Measurements from ENCODE around the gene SLC22A12. TPM values are rescaled to one million over a fixed set of nuclear protein-coding genes. Genes with fewer than 3 reads are reported as not detected.

Gene SLC22A12
- total and polyA plus RNA-seq, 7 donors, result not detected

DNA sequence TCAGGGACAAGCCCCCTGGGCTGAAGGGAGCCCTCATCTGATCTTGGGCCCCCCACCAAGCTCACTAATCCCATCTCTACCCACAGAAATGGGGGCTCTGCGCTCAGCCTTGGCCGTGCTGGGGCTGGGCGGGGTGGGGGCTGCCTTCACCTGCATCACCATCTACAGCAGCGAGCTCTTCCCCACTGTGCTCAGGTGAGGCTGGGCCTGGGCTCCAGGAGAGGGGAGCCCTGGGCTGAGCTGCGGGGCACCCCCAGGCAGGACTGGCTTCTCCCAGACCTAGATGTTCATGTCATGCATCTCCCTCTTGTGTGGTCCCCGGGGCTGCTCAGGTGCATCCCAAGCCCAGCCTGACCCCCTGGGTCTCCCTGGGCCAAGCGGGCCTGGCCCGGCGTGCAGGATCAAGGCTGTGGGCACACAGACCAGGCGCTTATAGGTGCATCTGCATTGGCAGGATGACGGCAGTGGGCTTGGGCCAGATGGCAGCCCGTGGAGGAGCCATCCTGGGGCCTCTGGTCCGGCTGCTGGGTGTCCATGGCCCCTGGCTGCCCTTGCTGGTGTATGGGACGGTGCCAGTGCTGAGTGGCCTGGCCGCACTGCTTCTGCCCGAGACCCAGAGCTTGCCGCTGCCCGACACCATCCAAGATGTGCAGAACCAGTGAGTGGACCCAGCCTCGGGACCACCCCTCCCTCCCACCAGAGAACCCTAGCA is 9.4 kb downstream of the SLC22A12 start:
- Histone ChIP-seq H3K4me1 (no peaks in the 10 kb centered on the region), H3K36me3 (no peaks in the 10 kb centered on the region), H3K4me3 (no peak overlapping the region), H3K27ac (no peak overlapping the region), H3K9me3 (no peaks in the 10 kb centered on the region), H3K27me3 (no peaks in the 10 kb centered on the region)
- no peak for DNase-seq
- WGBS, 2 donors, result 88 to 92% methylated on average over 19 of the region's 19 CpGs
- intact Hi-C loops (cut with DNase I), result no loop called here
- TF ChIP-seq POLR2A (IDR thresholded peaks at IDR 0.05), result no peak
- TF ChIP-seq, protein P1, sequence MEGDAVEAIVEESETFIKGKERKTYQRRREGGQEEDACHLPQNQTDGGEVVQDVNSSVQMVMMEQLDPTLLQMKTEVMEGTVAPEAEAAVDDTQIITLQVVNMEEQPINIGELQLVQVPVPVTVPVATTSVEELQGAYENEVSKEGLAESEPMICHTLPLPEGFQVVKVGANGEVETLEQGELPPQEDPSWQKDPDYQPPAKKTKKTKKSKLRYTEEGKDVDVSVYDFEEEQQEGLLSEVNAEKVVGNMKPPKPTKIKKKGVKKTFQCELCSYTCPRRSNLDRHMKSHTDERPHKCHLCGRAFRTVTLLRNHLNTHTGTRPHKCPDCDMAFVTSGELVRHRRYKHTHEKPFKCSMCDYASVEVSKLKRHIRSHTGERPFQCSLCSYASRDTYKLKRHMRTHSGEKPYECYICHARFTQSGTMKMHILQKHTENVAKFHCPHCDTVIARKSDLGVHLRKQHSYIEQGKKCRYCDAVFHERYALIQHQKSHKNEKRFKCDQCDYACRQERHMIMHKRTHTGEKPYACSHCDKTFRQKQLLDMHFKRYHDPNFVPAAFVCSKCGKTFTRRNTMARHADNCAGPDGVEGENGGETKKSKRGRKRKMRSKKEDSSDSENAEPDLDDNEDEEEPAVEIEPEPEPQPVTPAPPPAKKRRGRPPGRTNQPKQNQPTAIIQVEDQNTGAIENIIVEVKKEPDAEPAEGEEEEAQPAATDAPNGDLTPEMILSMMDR (IDR thresholded peaks at IDR 0.05), result no peak
- no peak for TF ChIP-seq EP300 (IDR thresholded peaks at IDR 0.05)
- TF ChIP-seq POLR2AphosphoS5 (IDR thresholded peaks at IDR 0.05), result no peak

DNA sequence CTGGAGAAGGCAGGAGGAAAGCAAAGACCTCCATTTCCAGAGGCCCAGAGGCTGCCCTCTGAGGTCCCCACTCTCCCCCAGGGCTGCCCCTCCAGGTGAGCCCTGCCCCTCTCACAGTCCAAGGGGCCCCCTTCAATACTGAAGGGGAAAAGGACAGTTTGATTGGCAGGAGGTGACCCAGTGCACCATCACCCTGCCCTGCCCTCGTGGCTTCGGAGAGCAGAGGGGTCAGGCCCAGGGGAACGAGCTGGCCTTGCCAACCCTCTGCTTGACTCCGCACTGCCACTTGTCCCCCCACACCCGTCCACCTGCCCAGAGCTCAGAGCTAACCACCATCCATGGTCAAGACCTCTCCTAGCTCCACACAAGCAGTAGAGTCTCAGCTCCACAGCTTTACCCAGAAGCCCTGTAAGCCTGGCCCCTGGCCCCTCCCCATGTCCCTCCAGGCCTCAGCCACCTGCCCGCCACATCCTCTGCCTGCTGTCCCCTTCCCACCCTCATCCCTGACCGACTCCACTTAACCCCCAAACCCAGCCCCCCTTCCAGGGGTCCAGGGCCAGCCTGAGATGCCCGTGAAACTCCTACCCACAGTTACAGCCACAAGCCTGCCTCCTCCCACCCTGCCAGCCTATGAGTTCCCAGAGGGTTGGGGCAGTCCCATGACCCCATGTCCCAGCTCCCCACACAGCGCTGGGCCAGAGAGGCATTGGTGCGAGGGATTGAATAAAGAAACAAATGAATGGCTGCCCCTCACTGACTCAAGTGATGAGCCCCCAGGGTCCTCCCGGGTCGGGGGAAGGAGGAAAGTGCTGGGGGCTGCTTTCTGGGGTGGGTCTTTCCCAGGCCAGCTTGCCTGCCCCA is 10.8 kb downstream of the SLC22A12 start:
- H3K27me3 ChIP-seq, result no peaks in the 10 kb centered on the region
- no peaks in the 10 kb centered on the region for H3K4me1 ChIP-seq
- H3K27ac ChIP-seq, result no peak overlapping the region
- 79 to 90% methylated on average over 12 of the region's 12 CpGs for WGBS, 2 donors
- no peak for DNase-seq
- TF ChIP-seq EP300 (IDR thresholded peaks at IDR 0.05) (no peak), POLR2AphosphoS5 (IDR thresholded peaks at IDR 0.05) (no peak), POLR2A (IDR thresholded peaks at IDR 0.05) (no peak)
- TF ChIP-seq, protein P1 (IDR thresholded peaks at IDR 0.05), result no peak
- H3K4me3 ChIP-seq, result no peak overlapping the region
- no peaks in the 10 kb centered on the region for H3K9me3 ChIP-seq
- H3K36me3 ChIP-seq, result no peaks in the 10 kb centered on the region
- intact Hi-C loops (cut with DNase I), result no loop called here

DNA sequence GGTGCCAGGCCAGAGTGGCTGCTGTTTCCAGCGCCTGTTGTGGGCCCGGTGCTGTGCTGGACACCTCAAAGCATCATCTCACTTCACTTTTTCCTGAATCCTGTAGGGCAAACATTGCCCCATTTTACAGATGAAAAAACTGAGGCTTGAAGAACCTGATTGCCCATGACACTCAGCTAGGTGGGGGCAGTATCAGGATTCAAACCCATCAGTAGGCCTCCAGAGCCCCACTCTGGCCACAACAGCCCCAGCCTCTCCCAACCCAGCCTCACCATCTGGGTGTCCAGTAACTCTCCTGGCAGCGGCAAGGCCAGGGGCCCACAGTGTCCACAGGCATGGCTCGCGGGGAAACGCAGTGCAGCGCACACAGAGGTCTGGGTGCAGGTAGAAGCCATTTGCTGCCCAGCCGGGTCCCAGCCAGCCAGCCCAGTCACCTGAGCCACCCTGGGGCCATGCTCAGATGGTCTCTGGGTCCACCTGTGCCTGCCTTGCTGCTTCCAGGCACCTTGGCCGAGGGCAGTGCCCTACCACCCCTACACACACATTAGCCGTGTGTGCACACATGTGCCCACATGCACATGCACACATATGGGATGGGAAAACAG is 11.5 kb downstream of the SLC22A12 start:
- no peaks in the 10 kb centered on the region for H3K27me3 ChIP-seq
- no peak overlapping the region for H3K4me3 ChIP-seq
- intact Hi-C loops (cut with DNase I), result no loop called here
- H3K27ac ChIP-seq, result no peak overlapping the region
- H3K9me3 ChIP-seq, result no peaks in the 10 kb centered on the region
- no peaks in the 10 kb centered on the region for H3K36me3 ChIP-seq
- H3K4me1 ChIP-seq, result peaks cover 0 to 3% (median 1%) of the 10 kb centered on the region in 4 donors
- DNase-seq, result no peak
- TF ChIP-seq EP300 (IDR thresholded peaks at IDR 0.05), result no peak
- TF ChIP-seq, protein P1 (IDR thresholded peaks at IDR 0.05), result no peak
- no peak for TF ChIP-seq POLR2AphosphoS5 (IDR thresholded peaks at IDR 0.05)
- TF ChIP-seq POLR2A (IDR thresholded peaks at IDR 0.05), result no peak
- WGBS, 2 donors, result 91 to 95% methylated on average over 10 of the region's 10 CpGs

DNA sequence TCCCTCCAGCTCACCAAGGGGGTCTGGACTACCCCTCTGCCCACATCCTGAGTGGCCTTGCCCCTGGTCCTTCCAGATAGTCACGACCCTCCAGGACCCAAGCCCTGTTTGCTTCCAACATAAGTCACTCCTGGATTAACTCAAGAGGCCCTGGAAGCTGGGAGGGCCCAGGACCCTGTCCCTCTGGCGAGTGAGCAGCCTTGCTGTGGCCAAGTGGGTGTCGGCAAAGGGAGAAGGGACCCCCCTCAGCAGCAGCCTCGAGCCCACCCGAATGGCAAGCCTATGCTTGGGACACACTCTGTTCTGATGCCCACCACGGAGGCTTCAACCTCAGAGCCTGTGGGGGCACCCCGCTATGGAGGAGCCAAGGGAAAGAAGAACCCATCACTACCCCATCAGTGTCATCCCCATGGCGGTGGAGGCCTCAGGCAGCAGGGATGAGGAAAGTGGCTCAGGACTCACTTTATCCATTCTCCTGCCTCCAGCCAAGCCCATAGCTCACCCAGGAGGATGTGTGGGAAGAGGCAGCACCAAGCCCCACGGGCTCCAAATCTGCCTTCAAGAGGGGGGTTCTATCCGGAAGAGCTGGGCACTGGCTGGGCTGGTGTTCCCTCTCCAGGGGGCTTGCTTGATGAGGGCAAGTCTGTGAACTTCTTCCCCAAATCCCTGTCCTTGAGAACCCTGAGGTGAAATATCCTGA is 12.5 kb downstream of the SLC22A12 start:
- Histone ChIP-seq H3K9me3 (no peaks in the 10 kb centered on the region), H3K27me3 (no peaks in the 10 kb centered on the region), H3K36me3 (no peaks in the 10 kb centered on the region), H3K4me1 (peaks cover 0 to 8% (median 3%) of the 10 kb centered on the region in 4 donors), H3K4me3 (no peak overlapping the region), H3K27ac (no peak overlapping the region)
- WGBS, 2 donors, result 80 to 87% methylated on average over 10 of the region's 10 CpGs
- DNase-seq, result no peak
- intact Hi-C loops (cut with DNase I), result no loop called here
- TF ChIP-seq, protein P1 (IDR thresholded peaks at IDR 0.05), result no peak
